ENCODE data around the gene ANKS6. TPM values are rescaled to one million over a fixed set of nuclear protein-coding genes. Genes with fewer than 3 reads are reported as not detected.

ANKS6 gene
- total RNA-seq, 1 experiment from 2014 or later: 39.2 TPM

DNA sequence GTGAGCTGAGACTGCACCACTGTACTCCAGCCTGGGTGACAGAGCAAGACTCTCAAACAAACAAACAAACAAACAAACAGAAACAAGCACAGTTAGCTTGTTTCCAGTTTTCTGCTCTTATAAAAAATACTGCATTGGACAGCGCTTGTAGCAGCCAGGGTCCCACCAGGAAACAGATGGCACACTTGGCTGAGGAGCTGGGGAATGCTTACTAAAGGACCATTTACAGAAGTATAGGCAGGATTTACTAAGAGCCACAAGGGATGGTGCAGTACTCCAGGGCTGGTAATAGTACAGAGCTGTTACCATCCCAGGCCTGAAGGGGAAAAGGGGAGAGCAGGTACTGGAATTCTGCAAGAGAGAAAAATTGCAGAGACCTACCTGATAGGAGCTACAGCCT is 5.2 kb upstream of the ANKS6 start:
- CTCF ChIA-PET: interaction anchor here (1.0 to 1.1 kb wide), 2 partner anchors 9 to 197 kb away, joined by 3 read pairs; no protein-coding TSS in a partner anchor

More for the DNA sequence above, 5.2 kb upstream of the ANKS6 start:
- Histone ChIP-seq H3K27me3 (ENCODE audit: insufficient read depth, low read length) (no peaks in the 10 kb centered on the region), H3K79me2 (ENCODE audit: insufficient read depth, low read length) (no peaks in the 10 kb centered on the region), H3K9me3 (ENCODE audit: control insufficient read depth in 1 of 2, insufficient read depth in 1 of 2, low read depth in 1 of 2, low read length in 2 of 2) (peaks cover 0 to 8% of the 10 kb centered on the region in 2 experiments; a peak in 1 of 4 replicates), H3K4me3 (replicated peaks in 1 of 2; ENCODE audit: low read depth in 1 of 2, low read length in 2 of 2) (no peak overlapping the region), H3K36me3 (ENCODE audit: control insufficient read depth in 1 of 2, insufficient read depth in 2 of 2, low read length in 2 of 2) (no peaks in the 10 kb centered on the region), H3K9ac (ENCODE audit: low read length) (no peak overlapping the region), H3K27ac (ENCODE audit: low read depth, low read length) (no peak overlapping the region), H3K4me2 (ENCODE audit: low read length) (peak overlapping the region; percentile 45; the same call in 1 of the 2 replicates), H3K4me1 (ENCODE audit: control insufficient read depth in 1 of 2, insufficient read depth in 2 of 2, low read length in 2 of 2) (peaks cover 8 to 18% of the 10 kb centered on the region in 2 experiments), H3K9me2 (ENCODE audit: insufficient read depth) (no peaks in the 10 kb centered on the region), H4K20me1 (ENCODE audit: insufficient read depth) (no peaks in the 10 kb centered on the region), H2AFZ (ENCODE audit: low read depth, low read length, poor library complexity, severe bottlenecking) (no peak overlapping the region)
- intact Hi-C loops (cut with micrococcal nuclease): no loop called here
- TF ChIP-seq TCF7L2 (IDR thresholded peaks at IDR 0.05; ENCODE audit: borderline replicate concordance, extremely low read depth, insufficient read depth, insufficient read length) (no peak), POLR2A (IDR thresholded peaks at IDR 0.05; ENCODE audit: borderline replicate concordance, extremely low read depth, insufficient read depth, insufficient read length) (no peak), ATF3 (IDR thresholded peaks at IDR 0.05) (no peak), SRF (IDR thresholded peaks at IDR 0.05; ENCODE audit: low read depth) (no peak), POLR2AphosphoS5 (IDR thresholded peaks at IDR 0.05; ENCODE audit: low read depth, low read length) (no peak), EGR1 (IDR thresholded peaks at IDR 0.05; ENCODE audit: low read depth) (no peak), ELF1 (IDR thresholded peaks at IDR 0.05; ENCODE audit: borderline replicate concordance, low read depth) (no peak), REST (IDR thresholded peaks at IDR 0.05; ENCODE audit: low read depth) (no peak), SIN3A (IDR thresholded peaks at IDR 0.05; ENCODE audit: low read depth) (no peak), CTCF (IDR thresholded peaks at IDR 0.05 in 2 of 3, conservative IDR thresholded peaks at IDR 0.05 in 1 of 3; ENCODE audit: borderline replicate concordance in 1 of 3, insufficient read depth in 1 of 3, low read depth in 2 of 3, low read length in 2 of 3) (no peak), EZH2phosphoT487 (IDR thresholded peaks at IDR 0.05; ENCODE audit: borderline replicate concordance) (no peak), ZNF274 (IDR thresholded peaks at IDR 0.05; ENCODE audit: low read depth, low read length) (no peak), RAD21 (IDR thresholded peaks at IDR 0.05; ENCODE audit: low read depth) (no peak), CBX3 (IDR thresholded peaks at IDR 0.05; ENCODE audit: low read depth) (no peak), YY1 (IDR thresholded peaks at IDR 0.05; ENCODE audit: extremely low read depth, insufficient replicate concordance, low read depth, low read length) (no peak), CEBPB (IDR thresholded peaks at IDR 0.05; ENCODE audit: low read depth) (no peak), FOSL1 (IDR thresholded peaks at IDR 0.05; ENCODE audit: low read depth) (no peak), SP1 (IDR thresholded peaks at IDR 0.05; ENCODE audit: low read depth) (no peak)
- TF ChIP-seq, protein P1, sequence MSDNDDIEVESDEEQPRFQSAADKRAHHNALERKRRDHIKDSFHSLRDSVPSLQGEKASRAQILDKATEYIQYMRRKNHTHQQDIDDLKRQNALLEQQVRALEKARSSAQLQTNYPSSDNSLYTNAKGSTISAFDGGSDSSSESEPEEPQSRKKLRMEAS (IDR thresholded peaks at IDR 0.05): no peak
- TF ChIP-seq, protein P2, sequence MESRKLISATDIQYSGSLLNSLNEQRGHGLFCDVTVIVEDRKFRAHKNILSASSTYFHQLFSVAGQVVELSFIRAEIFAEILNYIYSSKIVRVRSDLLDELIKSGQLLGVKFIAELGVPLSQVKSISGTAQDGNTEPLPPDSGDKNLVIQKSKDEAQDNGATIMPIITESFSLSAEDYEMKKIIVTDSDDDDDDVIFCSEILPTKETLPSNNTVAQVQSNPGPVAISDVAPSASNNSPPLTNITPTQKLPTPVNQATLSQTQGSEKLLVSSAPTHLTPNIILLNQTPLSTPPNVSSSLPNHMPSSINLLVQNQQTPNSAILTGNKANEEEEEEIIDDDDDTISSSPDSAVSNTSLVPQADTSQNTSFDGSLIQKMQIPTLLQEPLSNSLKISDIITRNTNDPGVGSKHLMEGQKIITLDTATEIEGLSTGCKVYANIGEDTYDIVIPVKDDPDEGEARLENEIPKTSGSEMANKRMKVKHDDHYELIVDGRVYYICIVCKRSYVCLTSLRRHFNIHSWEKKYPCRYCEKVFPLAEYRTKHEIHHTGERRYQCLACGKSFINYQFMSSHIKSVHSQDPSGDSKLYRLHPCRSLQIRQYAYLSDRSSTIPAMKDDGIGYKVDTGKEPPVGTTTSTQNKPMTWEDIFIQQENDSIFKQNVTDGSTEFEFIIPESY (IDR thresholded peaks at IDR 0.05; ENCODE audit: extremely low read depth, insufficient replicate concordance, low read length): no peak
- BruUV-seq (replicated peaks): no TSS peak
- ChIA-PET POLR2A (no interaction called here), RAD21 (ENCODE audit: low non-redundant PET in 1 of 2, low total read pairs in 2 of 2, uncharacterized antibody in 2 of 2, unreplicated experiment in 2 of 2) (no interaction called here)
- DNase-seq (ENCODE audit: low read depth, low spot score): no peak
- ATAC-seq: no peak; the same call in 1 of the 2 replicates

Data from HCT116 (cell line).